HG02970 (cell line): Measurements from ENCODE around the gene SYNCRIP.
"Not testable (repeated sequence)": the region's sequence is repeated elsewhere in the genome, so short reads cannot be mapped to it uniquely, and the experiment has no call there.

Experiments used
- ATAC-seq: cut with Tn5 transposase; IDR thresholded peaks from one replicate; pipeline ENCODE4 v1.9.1; 2021; ENCODE audit warnings: mild to moderate bottlenecking, moderate library complexity, moderate number of reproducible peaks; ENCODE audit not compliant: unreplicated experiment, low FRiP score

The SYNCRIP gene

GRCh38 chr6:85602100-85602499, 40.6 kb downstream of the SYNCRIP start:
- no peak for ATAC-seq

- no peak for ATAC-seq
Observed at GRCh38 chr6:85600713-85601313, 41.9 kb downstream of the SYNCRIP start.

- peak; percentile 5 for ATAC-seq
Observed at GRCh38 chr6:85594197-85594930, 48.3 kb downstream of the SYNCRIP start.

GRCh38 chr6:85593438-85594196, 49.1 kb downstream of the SYNCRIP start, which contains the start of gene SNX14:
Gene SNX14, minus strand, starts transcription at chr6:85593858. Its CDS starts 140 bp downstream, at chr6:85593718.
- peak; percentile 97 for ATAC-seq

- no peak for ATAC-seq
Observed at GRCh38 chr6:85592033-85592432, 50.7 kb downstream of the SYNCRIP start.

- no peak for ATAC-seq
Observed at GRCh38 chr6:85591207-85591606, 51.5 kb downstream of the SYNCRIP start.

GRCh38 chr6:85585741-85586140, 56.9 kb downstream of the SYNCRIP start:
- no peak for ATAC-seq

GRCh38 chr6:85582832-85583231, 59.9 kb downstream of the SYNCRIP start:
- ATAC-seq, result not testable (repeated sequence)

GRCh38 chr6:85581572-85581971, 61.1 kb downstream of the SYNCRIP start:
- no peak for ATAC-seq

GRCh38 chr6:85580878-85581267, 61.8 kb downstream of the SYNCRIP start:
- no peak for ATAC-seq

GRCh38 chr6:85580118-85580877, 62.4 kb downstream of the SYNCRIP start:
- no peak for ATAC-seq

GRCh38 chr6:85579581-85579980, 63.1 kb downstream of the SYNCRIP start:
- ATAC-seq, result no peak

GRCh38 chr6:85576476-85576875, 66.2 kb downstream of the SYNCRIP start:
- ATAC-seq, result no peak

- ATAC-seq, result no peak
Observed at GRCh38 chr6:85574932-85575598, 67.6 kb downstream of the SYNCRIP start.

GRCh38 chr6:85569323-85569722, 73.4 kb downstream of the SYNCRIP start:
- ATAC-seq, result no peak

- ATAC-seq, result no peak
Observed at GRCh38 chr6:85568411-85568810, 74.3 kb downstream of the SYNCRIP start.

GRCh38 chr6:85565736-85566135, 77.0 kb downstream of the SYNCRIP start:
- no peak for ATAC-seq

GRCh38 chr6:85564223-85564622, 78.5 kb downstream of the SYNCRIP start:
- ATAC-seq, result not testable (repeated sequence)
